Measurements from ENCODE around the gene TBC1D10B.
"Not testable (repeated sequence)": the region's sequence is repeated elsewhere in the genome, so short reads cannot be mapped to it uniquely, and the experiment has no call there.

The TBC1D10B gene

DNA sequence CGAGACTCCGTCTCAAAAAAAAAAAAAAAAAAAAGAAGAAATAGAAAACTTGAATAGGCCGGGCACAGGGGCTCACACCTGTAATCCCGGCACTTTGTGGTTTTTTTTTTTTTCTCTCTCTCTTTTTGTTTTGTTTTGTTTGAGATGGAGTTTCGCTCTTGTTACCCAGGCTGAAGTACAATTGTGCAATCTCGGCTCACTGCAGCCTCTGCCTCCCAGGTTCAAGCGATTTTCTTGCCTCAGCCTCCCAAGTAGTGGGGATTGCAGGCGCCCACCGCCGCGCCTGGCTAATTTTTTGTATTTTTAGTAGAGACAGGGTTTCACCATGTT, 26.8 kb downstream of the TBC1D10B start:
- not testable (repeated sequence) for H3K79me2 ChIP-seq (ENCODE audit: control insufficient read depth, insufficient read depth, low read length, poor library complexity); H3K23ac ChIP-seq (ENCODE audit: low read length); H2AK5ac ChIP-seq (ENCODE audit: low read length); H3K27me3 ChIP-seq (ENCODE audit: insufficient read depth, low read length); H2BK12ac ChIP-seq (ENCODE audit: low read length); H3K9me3 ChIP-seq (ENCODE audit: insufficient read depth, low read depth, low read length); H3K36me3 ChIP-seq (ENCODE audit: control insufficient read depth in 1 of 2, insufficient read depth in 2 of 2, low read length in 2 of 2); H3K4me3 ChIP-seq (ENCODE audit: low read depth, low read length); H2AFZ ChIP-seq (ENCODE audit: insufficient read depth, low read length, poor library complexity); H3K79me1 ChIP-seq (ENCODE audit: low read length); H3K4me1 ChIP-seq (ENCODE audit: control insufficient read depth in 1 of 2, insufficient read depth in 2 of 2, low read length in 2 of 2); DNase-seq; H4K91ac ChIP-seq (ENCODE audit: low read depth, low read length); H3K18ac ChIP-seq (ENCODE audit: low read length); H3K4ac ChIP-seq (ENCODE audit: low read depth, low read length); H3K14ac ChIP-seq (ENCODE audit: low read length); H3K4me2 ChIP-seq (ENCODE audit: low read length); H2BK5ac ChIP-seq (ENCODE audit: low read depth, low read length, poor library complexity); H3K27ac ChIP-seq (ENCODE audit: low read depth, low read length); H3K9ac ChIP-seq (ENCODE audit: low read length); H4K8ac ChIP-seq (ENCODE audit: low read depth, low read length); H2BK120ac ChIP-seq (ENCODE audit: insufficient read depth, low read length, poor library complexity); H4K12ac ChIP-seq (ENCODE audit: low read depth, low read length)
- no CpG with 5 or more reads among the region's 11 CpGs for WGBS (ENCODE audit: extremely low coverage, insufficient coverage, insufficient read length)

DNA sequence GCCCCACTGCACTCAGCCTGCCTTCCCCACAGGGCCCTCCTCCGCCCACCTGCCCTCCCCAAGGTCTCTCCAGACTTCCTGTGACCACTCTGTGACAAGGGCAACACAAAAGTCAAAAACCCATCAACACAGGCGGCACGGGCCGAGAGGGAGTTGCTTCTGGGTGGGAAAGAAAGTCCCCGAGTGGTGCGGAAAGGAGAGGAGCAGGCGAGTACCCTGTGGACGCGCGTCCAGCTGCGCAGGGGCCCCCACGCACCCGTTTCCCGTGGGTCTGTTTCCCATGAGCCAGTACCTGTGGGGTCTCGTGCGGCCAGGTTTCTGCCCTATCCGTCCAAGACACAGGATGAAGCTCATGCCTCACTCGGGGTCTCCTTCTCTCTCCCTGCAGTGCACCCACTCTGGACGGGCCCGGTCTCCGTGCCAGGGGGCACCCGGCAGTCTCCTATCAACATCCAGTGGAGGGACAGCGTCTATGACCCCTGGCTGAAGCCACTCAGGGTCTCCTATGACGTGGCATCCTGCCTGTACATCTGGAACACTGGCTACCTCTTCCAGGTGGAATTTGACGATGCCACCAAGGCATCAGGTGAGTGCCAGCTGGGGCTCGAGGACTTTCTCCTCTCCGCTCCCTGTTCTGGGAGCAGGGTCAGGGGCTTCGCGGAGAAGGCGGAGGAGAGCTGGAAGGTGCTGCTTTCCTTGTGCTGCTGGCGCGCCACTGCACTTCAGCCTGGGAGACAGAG, 27.4 kb downstream of the TBC1D10B start:
- Histone ChIP-seq H3K27ac (ENCODE audit: low read depth, low read length) (no peak overlapping the region), H3K4me3 (ENCODE audit: low read depth, low read length) (no peak overlapping the region), H4K12ac (ENCODE audit: low read depth, low read length) (peak overlapping the region; percentile 25), H3K79me2 (ENCODE audit: control insufficient read depth, insufficient read depth, low read length, poor library complexity) (no peaks in the 10 kb centered on the region), H3K79me1 (ENCODE audit: low read length) (no peaks in the 10 kb centered on the region), H2BK120ac (ENCODE audit: insufficient read depth, low read length, poor library complexity) (no peak overlapping the region), H2BK5ac (ENCODE audit: low read depth, low read length, poor library complexity) (no peak overlapping the region), H3K36me3 (ENCODE audit: control insufficient read depth in 1 of 2, insufficient read depth in 2 of 2, low read length in 2 of 2) (no peaks in the 10 kb centered on the region), H2BK12ac (ENCODE audit: low read length) (no peak overlapping the region), H2AFZ (ENCODE audit: insufficient read depth, low read length, poor library complexity) (no peak overlapping the region), H3K14ac (ENCODE audit: low read length) (no peak overlapping the region), H3K4me2 (ENCODE audit: low read length) (no peak overlapping the region), H3K9ac (ENCODE audit: low read length) (no peak overlapping the region), H3K18ac (ENCODE audit: low read length) (no peak overlapping the region), H4K91ac (ENCODE audit: low read depth, low read length) (no peak overlapping the region), H3K9me3 (ENCODE audit: insufficient read depth, low read depth, low read length) (no peaks in the 10 kb centered on the region), H3K4ac (ENCODE audit: low read depth, low read length) (no peak overlapping the region), H4K8ac (ENCODE audit: low read depth, low read length) (no peak overlapping the region), H3K27me3 (ENCODE audit: insufficient read depth, low read length) (no peaks in the 10 kb centered on the region), H3K4me1 (ENCODE audit: control insufficient read depth in 1 of 2, insufficient read depth in 2 of 2, low read length in 2 of 2) (no peaks in the 10 kb centered on the region), H3K23ac (ENCODE audit: low read length) (no peak overlapping the region), H2AK5ac (ENCODE audit: low read length) (no peak overlapping the region)
- no CpG with 5 or more reads among the region's 32 CpGs for WGBS (ENCODE audit: extremely low coverage, insufficient coverage, insufficient read length)
- no peak for DNase-seq

DNA sequence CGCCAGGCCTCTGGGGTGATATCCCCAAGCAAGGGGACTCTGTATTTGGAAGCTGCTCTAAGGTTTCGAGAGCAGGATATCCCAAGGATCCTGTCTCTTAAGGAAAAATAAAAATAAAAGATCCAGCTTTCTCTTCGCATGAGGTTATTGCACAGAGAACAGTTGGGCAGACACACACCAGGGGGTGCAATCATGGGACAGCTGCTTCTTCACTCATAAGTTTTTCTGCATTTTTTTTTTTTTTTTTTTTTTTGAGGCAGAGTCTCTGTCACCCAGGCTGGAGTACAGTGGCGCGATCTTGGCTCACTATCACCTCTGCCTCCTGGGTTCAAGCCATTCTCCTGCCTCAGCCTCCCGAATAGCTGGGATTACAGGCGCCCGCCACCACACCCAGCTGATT, 28.3 kb downstream of the TBC1D10B start:
- H4K12ac ChIP-seq (ENCODE audit: low read depth, low read length); H3K9ac ChIP-seq (ENCODE audit: low read length); H3K27ac ChIP-seq (ENCODE audit: low read depth, low read length); H2BK5ac ChIP-seq (ENCODE audit: low read depth, low read length, poor library complexity); H3K79me1 ChIP-seq (ENCODE audit: low read length); H3K36me3 ChIP-seq (ENCODE audit: control insufficient read depth in 1 of 2, insufficient read depth in 2 of 2, low read length in 2 of 2); H3K18ac ChIP-seq (ENCODE audit: low read length); H3K4me3 ChIP-seq (ENCODE audit: low read depth, low read length); H3K4ac ChIP-seq (ENCODE audit: low read depth, low read length); H3K9me3 ChIP-seq (ENCODE audit: insufficient read depth, low read depth, low read length); H2AK5ac ChIP-seq (ENCODE audit: low read length); H2BK120ac ChIP-seq (ENCODE audit: insufficient read depth, low read length, poor library complexity); H2BK12ac ChIP-seq (ENCODE audit: low read length); H3K4me1 ChIP-seq (ENCODE audit: control insufficient read depth in 1 of 2, insufficient read depth in 2 of 2, low read length in 2 of 2); H3K79me2 ChIP-seq (ENCODE audit: control insufficient read depth, insufficient read depth, low read length, poor library complexity); DNase-seq; H2AFZ ChIP-seq (ENCODE audit: insufficient read depth, low read length, poor library complexity); H3K4me2 ChIP-seq (ENCODE audit: low read length); H4K91ac ChIP-seq (ENCODE audit: low read depth, low read length); H3K23ac ChIP-seq (ENCODE audit: low read length); H4K8ac ChIP-seq (ENCODE audit: low read depth, low read length); H3K27me3 ChIP-seq (ENCODE audit: insufficient read depth, low read length); H3K14ac ChIP-seq (ENCODE audit: low read length): not testable (repeated sequence)
- no CpG with 5 or more reads among the region's 8 CpGs for WGBS (ENCODE audit: extremely low coverage, insufficient coverage, insufficient read length)

DNA sequence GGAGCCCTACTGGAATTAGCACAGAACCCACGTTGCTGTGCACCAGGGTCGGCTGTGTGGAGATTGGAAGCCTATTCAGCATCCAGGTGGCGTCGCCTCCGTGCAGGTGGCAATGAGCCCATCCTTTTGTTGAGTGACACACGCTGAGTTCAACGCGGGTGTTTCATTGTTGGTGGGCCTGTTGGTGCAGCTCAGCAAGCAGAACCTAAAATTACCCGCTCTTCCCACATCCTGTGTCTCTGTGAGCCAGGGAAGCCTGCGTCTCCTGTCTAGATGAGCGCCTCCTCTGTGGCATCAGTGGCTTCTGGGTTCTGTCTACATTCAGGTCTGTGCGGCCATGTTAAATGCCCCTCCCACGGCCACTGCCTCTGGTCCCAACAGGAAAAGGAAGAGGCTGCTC, 29.7 kb downstream of the TBC1D10B start:
- H3K36me3 ChIP-seq (ENCODE audit: control insufficient read depth in 1 of 2, insufficient read depth in 2 of 2, low read length in 2 of 2), result no peaks in the 10 kb centered on the region
- H4K12ac ChIP-seq (ENCODE audit: low read depth, low read length), result no peak overlapping the region
- H3K79me2 ChIP-seq (ENCODE audit: control insufficient read depth, insufficient read depth, low read length, poor library complexity), result no peaks in the 10 kb centered on the region
- H3K4me2 ChIP-seq (ENCODE audit: low read length), result no peak overlapping the region
- no peak for DNase-seq
- no CpG with 5 or more reads among the region's 13 CpGs for WGBS (ENCODE audit: extremely low coverage, insufficient coverage, insufficient read length)
- H3K9ac ChIP-seq (ENCODE audit: low read length), result no peak overlapping the region
- H3K4ac ChIP-seq (ENCODE audit: low read depth, low read length), result no peak overlapping the region
- H3K23ac ChIP-seq (ENCODE audit: low read length), result no peak overlapping the region
- no peak overlapping the region for H4K91ac ChIP-seq (ENCODE audit: low read depth, low read length)
- no peak overlapping the region for H2BK12ac ChIP-seq (ENCODE audit: low read length)
- H3K4me3 ChIP-seq (ENCODE audit: low read depth, low read length), result no peak overlapping the region
- no peaks in the 10 kb centered on the region for H3K27me3 ChIP-seq (ENCODE audit: insufficient read depth, low read length)
- no peak overlapping the region for H4K8ac ChIP-seq (ENCODE audit: low read depth, low read length)
- no peak overlapping the region for H3K27ac ChIP-seq (ENCODE audit: low read depth, low read length)
- no peak overlapping the region for H3K14ac ChIP-seq (ENCODE audit: low read length)
- no peak overlapping the region for H2BK120ac ChIP-seq (ENCODE audit: insufficient read depth, low read length, poor library complexity)
- no peaks in the 10 kb centered on the region for H3K4me1 ChIP-seq (ENCODE audit: control insufficient read depth in 1 of 2, insufficient read depth in 2 of 2, low read length in 2 of 2)
- H2AK5ac ChIP-seq (ENCODE audit: low read length), result no peak overlapping the region
- H3K18ac ChIP-seq (ENCODE audit: low read length), result no peak overlapping the region
- H3K9me3 ChIP-seq (ENCODE audit: insufficient read depth, low read depth, low read length), result peaks cover 4% of the 10 kb centered on the region
- H3K79me1 ChIP-seq (ENCODE audit: low read length), result no peaks in the 10 kb centered on the region
- H2AFZ ChIP-seq (ENCODE audit: insufficient read depth, low read length, poor library complexity), result no peak overlapping the region
- H2BK5ac ChIP-seq (ENCODE audit: low read depth, low read length, poor library complexity), result no peak overlapping the region

All from trophoblast cell (in vitro differentiated cells and primary cell).